B cell (primary cell): ENCODE measurements around the gene GAGE13. TPM values are rescaled to one million over a fixed set of nuclear protein-coding genes. Genes with fewer than 3 reads are reported as not detected.
"Not testable (repeated sequence)": the region's sequence is repeated elsewhere in the genome, so short reads cannot be mapped to it uniquely, and the experiment has no call there.

ENCODE experiments used
- ATAC-seq: fragments of 200-7000 bp; cut with Tn5 transposase; one replicate; pipeline ENCODE4 v1.10.0; 2021; ENCODE audit warnings: low read depth, mild to moderate bottlenecking, moderate number of reproducible peaks, moderate library complexity
- CTCF ChIA-PET: fragments of 350-600 bp; sonication (Branson Sonifier 250); formaldehyde crosslinking; loops from one replicate; lab custom pipeline; 2021; ENCODE audit warnings: antibody characterized with exemption, inconsistent platforms; lab: Charles Lee
- POLR2A ChIA-PET: fragments of 350-600 bp; sonication (Branson Sonifier 250); formaldehyde crosslinking; loops from one replicate; lab custom pipeline; 2021; ENCODE audit warnings: antibody characterized with exemption; lab: Charles Lee
- DNase-seq: peaks from one replicate; pipeline ENCODE4 v3.0.0; 2013
- H2AFZ ChIP-seq: 2 replicates; pipeline ENCODE4 v1.6.1; 2012; ENCODE audit warnings: mild to moderate bottlenecking, low read depth, low read length; ENCODE audit not compliant: insufficient read depth, poor library complexity, severe bottlenecking
- H3K27ac ChIP-seq, 2 donors: 1 replicate in 1 of 2; 2 replicates in 1 of 2; pipeline ENCODE4 v1.5.1; 2012 to 2013; ENCODE audit warnings: low read length in 2 of 2, mild to moderate bottlenecking in 2 of 2, moderate library complexity in 1 of 2
- H3K27me3 ChIP-seq, 4 experiments: fragments of 200-600 bp in 1 of 4; sonication (generic) in 1 of 4; replicated peaks in 1 of 4; 1 replicate in 2 of 4; 2 replicates in 2 of 4; pipeline versions ENCODE4 v1.6.1 to v1.7.0; 2013 to 2016; ENCODE audit warnings: low read length in 3 of 4, mild to moderate bottlenecking in 2 of 4, mixed read lengths in 1 of 4, moderate library complexity in 1 of 4; ENCODE audit not compliant: insufficient read depth in 4 of 4, control insufficient read depth in 3 of 4; ENCODE audit errors: control extremely low read depth in 1 of 4
- H3K36me3 ChIP-seq, 2 experiments: replicated peaks in 1 of 2; 1 replicate in 1 of 2; 2 replicates in 1 of 2; pipeline versions ENCODE4 v1.6.1 to v1.7.1; 2013; ENCODE audit warnings: low read length in 1 of 2; ENCODE audit not compliant: insufficient read depth in 2 of 2, control insufficient read depth in 1 of 2; ENCODE audit errors: control extremely low read depth in 1 of 2, extremely low read depth in 1 of 2
- H3K4me1 ChIP-seq, 2 donors: fragments of 200-600 bp in 1 of 2; sonication (generic) in 1 of 2; 1 replicate in 1 of 2; 2 replicates in 1 of 2; pipeline versions ENCODE4 v1.5.1 to v1.6.1; 2013 to 2017; ENCODE audit warnings: low read length in 2 of 2; ENCODE audit not compliant: control insufficient read depth in 2 of 2, insufficient read depth in 2 of 2
- H3K4me2 ChIP-seq: replicated peaks from 2 replicates; pipeline ENCODE3; 2012; ENCODE audit warnings: mild to moderate bottlenecking, low read depth, low read length; ENCODE audit not compliant: poor library complexity, severe bottlenecking
- H3K4me3 ChIP-seq, 5 experiments: fragments of 200-600 bp in 1 of 5; sonication (generic) in 1 of 5; 1 replicate in 3 of 5; 2 replicates in 2 of 5; pipeline versions ENCODE4 v1.5.1 to v1.7.0; 2011 to 2016; ENCODE audit warnings: low read length in 4 of 5, mild to moderate bottlenecking in 4 of 5, low read depth in 2 of 5, control low read depth in 1 of 5, moderate library complexity in 1 of 5; ENCODE audit not compliant: insufficient read depth in 1 of 5; ENCODE audit errors: control extremely low read depth in 1 of 5, extremely low read depth in 1 of 5
- H3K79me2 ChIP-seq: fragments of 200-600 bp; sonication (generic); one replicate; pipeline ENCODE4 v1.6.0; 2016; ENCODE audit warnings: low read length; ENCODE audit not compliant: control insufficient read depth, insufficient read depth
- H3K9ac ChIP-seq: fragments of 200-600 bp; sonication (generic); 2 replicates; pipeline ENCODE4 v1.6.1; 2017; ENCODE audit warnings: mild to moderate bottlenecking, low read length, moderate library complexity
- H3K9me3 ChIP-seq, 3 donors: one replicate each; pipeline versions ENCODE4 v1.6.1 to v1.7.1; 2013; ENCODE audit warnings: low read length in 2 of 3; ENCODE audit not compliant: control insufficient read depth in 2 of 3, insufficient read depth in 1 of 3; ENCODE audit errors: control extremely low read depth in 1 of 3
- H4K20me1 ChIP-seq: 2 replicates; pipeline ENCODE4 v1.6.0; 2012; ENCODE audit warnings: mild to moderate bottlenecking, low read length; ENCODE audit not compliant: insufficient read depth, control insufficient read depth, poor library complexity, severe bottlenecking
- H3K27ac Mint-ChIP-seq: one replicate; pipeline ENCODE4 v1.8.0; 2021; ENCODE audit warnings: mixed read lengths
- H3K27me3 Mint-ChIP-seq: one replicate; pipeline ENCODE4 v1.8.0; 2021; ENCODE audit warnings: mixed read lengths
- H3K4me1 Mint-ChIP-seq: one replicate; pipeline ENCODE4 v1.8.0; 2021; ENCODE audit warnings: mixed read lengths
- H3K4me3 Mint-ChIP-seq: one replicate; pipeline ENCODE4 v1.8.0; 2021; ENCODE audit warnings: mixed read lengths
- H3K9me3 Mint-ChIP-seq: one replicate; pipeline ENCODE4 v1.8.0; 2022; ENCODE audit warnings: mixed read lengths; ENCODE audit not compliant: insufficient read depth
- WGBS: methylation state at CpG from one replicate; pipeline ENCODE4 v1.1.5; 2013; ENCODE audit warnings: missing lambda C conversion rate; ENCODE audit not compliant: insufficient coverage; 5-methylcytosine and 5-hydroxymethylcytosine counted together
- intact Hi-C: fragments of 100-400 bp; cut with micrococcal nuclease; formaldehyde crosslinking; loops from one replicate; pipeline ENCODE4 v1.10.0; 2022
- polyA plus RNA-seq: library from polyadenylated mRNA; depleted of rRNA; stranded (reverse); fragments of >200 nt; gene quantifications from 2 replicates; pipeline ENCODE4 v1.2.3, GENCODE V29; 2012
- total RNA-seq, 2 donors: library from RNA; stranded (reverse); fragments of 120-200 nt in 1 of 2; gene quantifications; 1 replicate in 1 of 2; 2 replicates in 1 of 2; pipeline versions ENCODE4 v1.2.3 to v1.2.4, GENCODE V29; 2013 to 2022

The GAGE13 gene
- total and polyA plus RNA-seq, 2 donors (not counting 1 experiment from before 2014, with no cell fraction given) = not detected

- CTCF ChIA-PET, H3K27ac Mint-ChIP-seq, H3K79me2 ChIP-seq, H3K36me3 ChIP-seq, H3K4me1 Mint-ChIP-seq, H4K20me1 ChIP-seq, H3K4me1 ChIP-seq, H3K9ac ChIP-seq, H3K27ac ChIP-seq, H3K9me3 Mint-ChIP-seq, intact Hi-C loops, H3K4me3 Mint-ChIP-seq, DNase-seq, H3K27me3 Mint-ChIP-seq, H3K9me3 ChIP-seq, H3K4me3 ChIP-seq, ATAC-seq, H3K4me2 ChIP-seq, H2AFZ ChIP-seq, H3K27me3 ChIP-seq, POLR2A ChIA-PET: not testable (repeated sequence)
- WGBS = no CpG with 5 or more reads among the region's 7 CpGs
These were observed 7.6 kb upstream of the GAGE13 start for GRCh38 chrX:49323735-49324134.

- H3K27me3 ChIP-seq, H4K20me1 ChIP-seq, H3K4me1 Mint-ChIP-seq, H3K4me3 ChIP-seq, H3K27ac ChIP-seq, H2AFZ ChIP-seq, ATAC-seq, H3K9ac ChIP-seq, CTCF ChIA-PET, POLR2A ChIA-PET, H3K4me1 ChIP-seq, DNase-seq, H3K27ac Mint-ChIP-seq, H3K4me3 Mint-ChIP-seq, H3K9me3 ChIP-seq, H3K36me3 ChIP-seq, H3K79me2 ChIP-seq, H3K27me3 Mint-ChIP-seq, H3K9me3 Mint-ChIP-seq, H3K4me2 ChIP-seq, intact Hi-C loops: not testable (repeated sequence)
- no CpG with 5 or more reads among the region's 11 CpGs for WGBS
These were observed 961 bp upstream of the GAGE13 start for GRCh38 chrX:49330421-49330820.

GRCh38 chrX:49331841-49332240 lies 459 bp downstream of the GAGE13 start:
- H3K9ac ChIP-seq, H3K4me1 ChIP-seq, H3K27ac ChIP-seq, CTCF ChIA-PET, H3K36me3 ChIP-seq, H3K4me3 ChIP-seq, intact Hi-C loops, H3K4me1 Mint-ChIP-seq, H3K4me3 Mint-ChIP-seq, H3K4me2 ChIP-seq, H3K9me3 ChIP-seq, H3K27me3 Mint-ChIP-seq, H3K27me3 ChIP-seq, ATAC-seq, H3K27ac Mint-ChIP-seq, H3K79me2 ChIP-seq, POLR2A ChIA-PET, H2AFZ ChIP-seq, H4K20me1 ChIP-seq, DNase-seq, H3K9me3 Mint-ChIP-seq: not testable (repeated sequence)
- no CpG with 5 or more reads among the region's 26 CpGs for WGBS

GRCh38 chrX:49341449-49341848 lies 10.1 kb downstream of the GAGE13 start:
- POLR2A ChIA-PET, CTCF ChIA-PET: not testable (repeated sequence)
- WGBS = no CpG with 5 or more reads among the region's 24 CpGs

More at GRCh38 chrX:49341449-49341848, 10.1 kb downstream of the GAGE13 start:
- H3K9ac ChIP-seq, DNase-seq, H3K27me3 ChIP-seq, H3K27me3 Mint-ChIP-seq, H3K4me2 ChIP-seq, ATAC-seq, H3K79me2 ChIP-seq, intact Hi-C loops, H3K27ac ChIP-seq, H3K9me3 ChIP-seq, H3K36me3 ChIP-seq, H3K9me3 Mint-ChIP-seq, H4K20me1 ChIP-seq, H3K4me1 Mint-ChIP-seq, H3K4me3 ChIP-seq, H3K4me3 Mint-ChIP-seq, H3K27ac Mint-ChIP-seq, H2AFZ ChIP-seq, H3K4me1 ChIP-seq: not testable (repeated sequence)
